ENCODE data around the gene C1QL1. TPM values are rescaled to one million over a fixed set of nuclear protein-coding genes. Genes with fewer than 3 reads are reported as not detected.

C1QL1 gene
- polyA plus RNA-seq, 1 donor from 2014 or later: 0.19 TPM

GRCh38 chr17:44977814-44978550 lies 9.9 kb upstream of the C1QL1 start:
- H3K79me2 ChIP-seq (replicated peaks; ENCODE audit: insufficient read depth, low read length): no peaks in the 10 kb centered on the region
- H3F3A ChIP-seq (ENCODE audit: insufficient read depth, low read length, poor library complexity, severe bottlenecking): no peaks in the 10 kb centered on the region
- H3K9me3 ChIP-seq (ENCODE audit: low read length): no peaks in the 10 kb centered on the region
- H3K27ac ChIP-seq (ENCODE audit: low read length): no peak overlapping the region
- no peaks in the 10 kb centered on the region for H4K20me1 ChIP-seq (ENCODE audit: insufficient read depth)
- H3K4me2 ChIP-seq (ENCODE audit: low read length): no peak overlapping the region
- no peak overlapping the region for H2AFZ ChIP-seq (ENCODE audit: low read depth, low read length)
- no peak overlapping the region for H3K9ac ChIP-seq (ENCODE audit: low read length)
- H3K4me3 ChIP-seq (ENCODE audit: low read length): no peak overlapping the region
- H3K9me2 ChIP-seq (ENCODE audit: insufficient read depth, low read length): no peaks in the 10 kb centered on the region
- H3K27me3 ChIP-seq (ENCODE audit: insufficient read depth, low read depth, low read length): no peaks in the 10 kb centered on the region
- no peak for TF ChIP-seq EZH2 (IDR thresholded peaks at IDR 0.05; ENCODE audit: borderline replicate concordance, insufficient read depth, low read length, poor library complexity, severe bottlenecking)
- no peak for TF ChIP-seq CTCF (IDR thresholded peaks at IDR 0.05; ENCODE audit: poor library complexity, severe bottlenecking)
- TF ChIP-seq MXI1 (conservative IDR thresholded peaks at IDR 0.05; ENCODE audit: poor library complexity, severe bottlenecking): no peak
- TF ChIP-seq TAF1 (IDR thresholded peaks at IDR 0.05; ENCODE audit: low read depth): no peak
- no peak for TF ChIP-seq POLR2AphosphoS5 (IDR thresholded peaks at IDR 0.05)
- no peaks in the 10 kb centered on the region for H3K36me3 ChIP-seq (ENCODE audit: insufficient read depth, low read length)

GRCh38 chr17:44977065-44977464 lies 9.0 kb upstream of the C1QL1 start:
- Histone ChIP-seq H3K27me3 (ENCODE audit: insufficient read depth, low read depth, low read length) (no peaks in the 10 kb centered on the region), H2AFZ (ENCODE audit: low read depth, low read length) (no peak overlapping the region), H3K9me3 (ENCODE audit: low read length) (no peaks in the 10 kb centered on the region), H3K4me3 (ENCODE audit: low read length) (no peak overlapping the region), H4K20me1 (ENCODE audit: insufficient read depth) (no peaks in the 10 kb centered on the region), H3K36me3 (ENCODE audit: insufficient read depth, low read length) (no peaks in the 10 kb centered on the region), H3K4me2 (ENCODE audit: low read length) (no peak overlapping the region), H3F3A (ENCODE audit: insufficient read depth, low read length, poor library complexity, severe bottlenecking) (no peaks in the 10 kb centered on the region), H3K27ac (ENCODE audit: low read length) (no peak overlapping the region), H3K9ac (ENCODE audit: low read length) (no peak overlapping the region), H3K9me2 (ENCODE audit: insufficient read depth, low read length) (no peaks in the 10 kb centered on the region), H3K79me2 (replicated peaks; ENCODE audit: insufficient read depth, low read length) (no peaks in the 10 kb centered on the region)
- TF ChIP-seq EP300 (conservative IDR thresholded peaks at IDR 0.05; ENCODE audit: poor library complexity, severe bottlenecking) (no peak), RAD21 (conservative IDR thresholded peaks at IDR 0.05) (no peak), EZH2 (IDR thresholded peaks at IDR 0.05; ENCODE audit: borderline replicate concordance, insufficient read depth, low read length, poor library complexity, severe bottlenecking) (no peak), POLR2AphosphoS5 (IDR thresholded peaks at IDR 0.05) (no peak), MXI1 (conservative IDR thresholded peaks at IDR 0.05; ENCODE audit: poor library complexity, severe bottlenecking) (no peak), TAF1 (IDR thresholded peaks at IDR 0.05; ENCODE audit: low read depth) (no peak), SMC3 (conservative IDR thresholded peaks at IDR 0.05; ENCODE audit: poor library complexity) (no peak), CTCF (IDR thresholded peaks at IDR 0.05; ENCODE audit: poor library complexity, severe bottlenecking) (no peak), REST (IDR thresholded peaks at IDR 0.05; ENCODE audit: borderline replicate concordance) (no peak)

Data from neural cell (in vitro differentiated cells).